KBM-7 (cell line): ENCODE data around the gene RANBP9.
A peak's percentile ranks its signal among the peaks of the same experiment; 100 is the strongest.

Experiments used
- DNase-seq: peaks from one replicate; pipeline ENCODE4 v3.0.0-alpha.2; 2015
- in situ Hi-C: fragments of 300-500 bp; cut with MboI; formaldehyde crosslinking; loops from 2 replicates; pipeline ENCODE4 v1.14.3; 2020; ENCODE audit warnings: low sequenced_read_pairs, low pct_unique_long_range_greater_than_20kb, mixed read lengths

The RANBP9 gene

GRCh38 chr6:13663986-13664385 lies 47.6 kb downstream of the RANBP9 start:
- in situ Hi-C loops, result no loop called here
- no peak for DNase-seq

- in situ Hi-C loops, result no loop called here
- DNase-seq, result no peak
Observed at GRCh38 chr6:13662651-13663334, 48.8 kb downstream of the RANBP9 start.

DNA sequence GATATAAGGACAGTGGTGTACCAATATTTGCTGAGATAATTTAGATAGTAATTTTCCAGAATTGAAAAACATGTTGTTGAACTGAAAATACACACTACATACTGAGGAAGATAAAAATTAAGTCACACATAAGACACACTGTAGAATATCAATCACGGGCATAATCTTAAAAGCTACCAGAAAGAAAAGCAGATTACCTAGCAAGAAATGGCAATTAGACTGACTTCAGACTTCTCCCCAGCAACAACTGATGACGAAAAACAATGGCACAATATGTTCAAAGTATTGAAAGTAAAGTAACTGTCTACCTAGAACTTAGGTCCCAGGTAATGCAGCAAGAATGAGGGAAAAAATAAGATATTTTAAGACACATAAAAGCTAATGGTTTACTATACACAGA lies 50.0 kb downstream of the RANBP9 start:
- no peak for DNase-seq
- in situ Hi-C loops, result no loop called here

GRCh38 chr6:13660893-13661292 lies 50.7 kb downstream of the RANBP9 start:
- DNase-seq, result no peak
- in situ Hi-C loops, result no loop called here

- in situ Hi-C loops, result no loop called here
Observed at GRCh38 chr6:13660273-13660672, 51.4 kb downstream of the RANBP9 start.

DNA sequence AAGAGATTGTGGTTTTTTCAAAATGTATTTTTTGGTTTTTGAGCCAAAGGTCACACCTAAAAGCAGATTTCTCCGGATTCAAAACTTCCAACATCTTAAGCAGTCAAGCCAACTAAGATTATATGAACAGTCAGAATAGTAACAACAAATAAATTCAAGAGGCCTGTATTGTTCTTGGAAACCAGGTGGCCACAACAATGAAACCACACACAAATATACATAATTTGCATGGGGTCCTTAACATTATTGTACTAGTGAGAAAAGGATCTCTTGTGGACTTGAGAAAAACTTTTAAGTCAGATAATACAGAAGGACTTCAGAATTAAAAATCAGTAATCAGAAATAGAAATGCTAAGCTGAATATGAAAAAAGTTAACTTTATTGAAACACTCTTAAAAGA lies 55.9 kb downstream of the RANBP9 start:
- no peak for DNase-seq
- in situ Hi-C loops, result no loop called here

More at GRCh38 chr6:13660273-13660672, 51.4 kb downstream of the RANBP9 start:
- no peak for DNase-seq

DNA sequence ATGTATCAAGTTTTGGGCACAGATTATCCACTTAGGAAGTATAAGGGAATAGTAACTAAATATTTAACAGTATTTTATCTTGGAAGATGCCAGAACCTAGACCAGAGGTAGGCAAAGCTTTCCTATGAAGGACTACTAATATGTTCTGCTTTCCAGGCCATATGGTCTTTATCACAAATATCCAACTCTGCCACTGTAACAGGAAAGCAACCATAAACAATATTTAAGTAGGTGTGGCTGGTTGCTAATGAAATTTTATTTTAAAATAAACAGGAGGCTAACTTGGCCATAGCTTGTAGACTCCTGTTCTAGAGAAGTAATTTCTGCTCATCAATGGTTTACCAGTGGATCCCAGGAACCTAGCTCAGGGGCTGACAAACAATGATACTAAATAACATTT lies 57.1 kb downstream of the RANBP9 start:
- in situ Hi-C loops, result no loop called here
- no peak for DNase-seq

DNA sequence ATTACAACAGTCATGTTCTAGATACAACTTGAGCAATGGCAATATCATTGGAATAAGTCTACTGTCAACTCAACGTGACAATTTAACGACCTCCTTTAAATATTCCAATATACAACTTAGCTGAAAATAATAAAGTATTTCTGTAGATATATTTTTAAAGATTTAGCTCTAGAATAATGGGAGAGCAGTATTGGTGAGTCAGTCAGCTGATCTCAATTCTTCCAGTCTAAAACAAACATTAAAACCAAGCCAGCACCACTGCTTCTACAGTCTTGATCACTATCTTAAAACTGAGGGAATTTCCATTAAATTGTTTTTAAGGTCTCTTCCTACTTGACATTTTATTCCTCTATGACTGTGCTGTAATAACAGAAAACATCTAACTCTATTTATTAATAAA lies 58.3 kb downstream of the RANBP9 start:
- DNase-seq, result no peak
- in situ Hi-C loops, result no loop called here

DNA sequence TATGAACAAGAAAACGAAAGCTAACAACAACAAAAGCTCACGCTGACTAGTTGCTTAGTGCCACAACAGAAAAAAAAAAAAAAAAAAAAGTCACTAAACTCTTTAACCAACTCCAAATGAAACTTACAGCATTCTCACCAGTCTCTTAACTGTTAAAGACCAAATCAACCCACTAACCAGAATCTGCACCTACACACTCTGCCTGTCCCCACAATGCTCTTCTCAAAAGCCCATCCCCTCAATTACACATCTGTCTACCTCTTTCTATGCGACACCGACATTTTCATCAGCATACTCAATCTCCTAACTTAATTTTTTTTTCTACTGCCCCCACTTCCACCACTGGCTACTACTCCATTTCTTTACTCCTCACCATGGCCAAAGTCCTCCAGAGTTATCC lies 62.2 kb downstream of the RANBP9 start:
- in situ Hi-C loops, result no loop called here

DNA sequence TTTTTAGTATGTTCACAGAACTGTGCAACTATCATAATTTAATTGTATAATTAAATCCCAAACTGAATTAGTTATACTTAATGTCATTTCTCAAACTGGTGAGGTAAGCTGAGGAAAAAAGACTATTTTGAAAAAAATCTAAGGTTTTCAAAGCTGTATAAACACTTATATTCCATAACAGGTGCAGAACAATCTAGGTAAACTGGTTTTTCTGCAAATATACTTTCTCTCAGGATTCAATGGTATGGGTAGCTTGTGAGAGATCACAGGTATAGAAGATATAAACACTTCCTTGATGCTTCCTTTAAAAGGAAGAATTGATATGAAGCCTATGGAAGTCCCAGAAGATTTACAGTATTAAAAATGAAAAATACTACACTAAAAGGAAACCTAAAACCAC lies 62.8 kb downstream of the RANBP9 start:
- in situ Hi-C loops, result no loop called here

More for the DNA sequence above, 62.2 kb downstream of the RANBP9 start:
- DNase-seq, result no peak

GRCh38 chr6:13643125-13643524 lies 68.5 kb downstream of the RANBP9 start:
- in situ Hi-C loops, result no loop called here
- DNase-seq, result no peak

More for the DNA sequence above, 62.8 kb downstream of the RANBP9 start:
- no peak for DNase-seq

DNA sequence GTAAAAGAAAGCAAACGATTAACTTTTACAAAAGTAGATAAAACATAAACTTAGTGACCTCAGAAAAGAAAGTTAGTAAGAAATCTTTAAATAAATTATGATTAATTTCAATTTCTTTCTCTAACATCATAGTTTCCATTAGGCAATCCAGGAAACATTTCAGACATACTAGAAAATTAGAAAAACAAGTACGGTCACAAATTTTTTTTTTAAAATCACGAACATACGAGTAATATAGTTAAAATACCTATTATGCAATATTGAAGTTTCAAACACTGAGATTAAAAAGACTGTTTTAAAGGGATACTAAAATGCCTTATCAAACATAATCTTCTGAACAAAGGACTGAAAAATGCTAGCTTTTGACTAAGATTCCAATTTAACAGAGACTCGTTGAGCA lies 70.3 kb downstream of the RANBP9 start:
- in situ Hi-C loops, result no loop called here
- DNase-seq, result no peak

DNA sequence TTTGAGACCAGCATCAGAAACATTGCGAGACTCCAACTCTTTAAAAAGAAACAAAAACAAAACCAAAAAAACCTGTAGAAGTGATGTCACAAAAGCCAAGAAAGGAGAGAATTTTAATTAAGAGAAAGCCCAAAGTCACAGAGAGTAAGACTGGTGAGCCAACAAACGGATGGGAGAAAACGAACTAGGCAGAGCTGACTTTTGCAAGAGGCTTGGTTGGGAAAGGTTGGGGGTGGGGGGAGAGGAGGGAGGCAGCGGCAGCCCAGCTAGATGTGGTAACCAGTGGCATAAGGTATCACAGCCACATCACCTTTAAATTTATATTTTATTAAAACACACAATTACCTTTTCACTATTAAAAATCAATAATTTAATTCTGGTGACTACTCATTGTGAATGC lies 73.0 kb downstream of the RANBP9 start:
- DNase-seq, result no peak
- in situ Hi-C loops, result no loop called here

DNA sequence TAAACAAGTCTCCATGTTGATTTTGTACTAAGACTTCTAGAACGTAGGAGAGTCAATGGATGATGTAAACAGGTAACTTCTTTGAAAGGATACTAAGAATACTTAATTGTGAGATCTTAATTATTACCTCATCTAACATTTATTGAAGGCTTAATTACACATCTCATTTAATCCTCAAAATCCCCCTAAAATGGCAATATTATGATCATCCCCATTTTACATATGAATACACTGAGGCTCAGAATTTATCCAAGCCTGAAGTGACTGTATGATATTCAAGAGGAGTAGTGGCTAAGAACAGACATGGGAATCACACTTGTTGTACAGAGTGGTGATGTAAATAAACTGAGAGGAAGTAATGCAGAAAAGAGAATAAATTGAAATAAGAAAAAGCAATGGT lies 73.6 kb downstream of the RANBP9 start:
- in situ Hi-C loops, result no loop called here
- no peak for DNase-seq

DNA sequence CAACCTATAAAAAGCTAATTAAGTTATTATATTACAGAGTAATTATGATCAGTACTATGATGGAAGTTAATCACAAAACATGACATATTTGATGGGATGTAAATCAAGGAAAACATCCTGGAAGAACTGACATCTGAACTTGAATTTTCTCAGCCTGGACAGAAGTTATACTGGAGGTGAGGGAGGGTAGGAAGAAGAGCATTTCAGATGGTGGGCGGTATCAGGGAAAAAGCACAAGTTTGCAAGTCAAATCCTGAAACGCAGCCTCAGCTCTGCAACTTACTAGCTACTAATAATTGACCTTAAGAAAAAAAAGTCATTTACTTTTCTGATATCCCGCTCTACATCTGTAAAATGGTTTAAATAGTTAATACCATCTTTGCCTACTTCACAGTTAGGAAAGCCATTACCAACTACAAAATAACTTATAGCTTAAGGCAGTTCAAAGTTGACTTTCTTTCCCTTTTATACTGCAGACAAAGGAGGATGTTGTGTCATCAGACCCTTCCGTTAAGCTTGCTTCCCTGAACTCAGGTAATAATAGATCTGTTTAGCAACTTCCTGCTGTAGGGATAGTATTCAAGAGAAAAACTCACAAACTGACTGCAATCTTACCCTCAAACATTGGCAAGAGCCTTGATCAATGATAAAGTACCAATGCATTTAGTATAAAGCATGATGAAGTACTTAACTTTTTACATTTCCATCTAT lies 75.5 kb downstream of the RANBP9 start:
- in situ Hi-C loops, result no loop called here
- peak; percentile 35 for DNase-seq

- DNase-seq, result no peak
- in situ Hi-C loops, result no loop called here
Observed at GRCh38 chr6:13633343-13633742, 78.3 kb downstream of the RANBP9 start.

GRCh38 chr6:13630499-13630898 lies 81.1 kb downstream of the RANBP9 start:
- DNase-seq, result no peak

GRCh38 chr6:13629459-13630116 lies 82.0 kb downstream of the RANBP9 start:
- no peak for DNase-seq
- in situ Hi-C loops, result no loop called here

More at GRCh38 chr6:13630499-13630898, 81.1 kb downstream of the RANBP9 start:
- in situ Hi-C loops, result no loop called here

DNA sequence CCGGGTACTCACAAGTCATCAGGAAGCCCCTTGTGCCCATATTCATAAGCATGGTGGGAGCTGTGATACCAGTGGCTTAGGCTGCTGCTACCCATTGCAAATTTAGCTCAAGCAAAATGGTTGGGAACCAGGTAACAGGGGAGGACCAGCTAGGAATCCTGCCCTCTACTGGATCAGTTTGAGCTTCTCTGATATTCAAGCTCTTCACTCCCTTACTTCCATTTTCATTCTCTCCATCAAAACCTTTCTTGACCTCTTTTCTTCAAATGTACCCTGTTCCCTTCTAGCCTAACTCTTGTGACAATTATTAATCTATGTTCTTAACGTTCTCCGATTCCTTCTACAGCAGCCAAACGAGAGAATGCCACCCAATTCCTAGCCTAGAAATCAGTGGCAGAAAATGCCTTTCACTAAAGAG lies 86.8 kb downstream of the RANBP9 start:
- peak; percentile 68 for DNase-seq
- in situ Hi-C loops, result no loop called here

- no peak for DNase-seq
- in situ Hi-C loops, result no loop called here
Observed at GRCh38 chr6:13617066-13617465, 94.6 kb downstream of the RANBP9 start.
